GM19397 (cell line): ENCODE data around the gene GPR82.
"Not testable (repeated sequence)": the region's sequence is repeated elsewhere in the genome, so short reads cannot be mapped to it uniquely, and the experiment has no call there.

Experiments used
- ATAC-seq: cut with Tn5 transposase; IDR thresholded peaks from one replicate; pipeline ENCODE4 v1.9.1; 2021; ENCODE audit warnings: mild to moderate bottlenecking, moderate library complexity; ENCODE audit not compliant: unreplicated experiment

The GPR82 gene, protein sequence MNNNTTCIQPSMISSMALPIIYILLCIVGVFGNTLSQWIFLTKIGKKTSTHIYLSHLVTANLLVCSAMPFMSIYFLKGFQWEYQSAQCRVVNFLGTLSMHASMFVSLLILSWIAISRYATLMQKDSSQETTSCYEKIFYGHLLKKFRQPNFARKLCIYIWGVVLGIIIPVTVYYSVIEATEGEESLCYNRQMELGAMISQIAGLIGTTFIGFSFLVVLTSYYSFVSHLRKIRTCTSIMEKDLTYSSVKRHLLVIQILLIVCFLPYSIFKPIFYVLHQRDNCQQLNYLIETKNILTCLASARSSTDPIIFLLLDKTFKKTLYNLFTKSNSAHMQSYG

DNA sequence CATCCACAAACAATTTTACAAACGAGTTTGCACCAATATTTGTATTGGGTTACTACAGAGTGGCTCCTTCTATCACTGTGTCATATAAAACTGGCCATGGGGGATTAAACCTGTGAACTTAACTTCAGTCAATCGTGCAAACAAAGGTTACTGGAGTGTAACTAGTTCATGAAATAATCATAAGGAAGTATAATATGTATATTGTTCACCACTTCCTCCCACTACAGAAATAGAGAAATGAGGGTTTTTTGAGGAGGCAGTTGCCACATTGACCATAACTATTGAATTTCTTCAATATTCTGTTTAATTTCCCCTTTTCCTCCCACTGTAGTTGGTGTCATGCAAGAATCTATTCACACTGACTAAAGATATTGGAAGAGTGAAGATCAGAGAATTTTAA lies at the start of gene GPR82:
GPR82 (plus strand) TSS at position 356 of the 400 bp plus-strand sequence. CDS start 2,846 bp downstream, outside the sequence.
- no peak for ATAC-seq

DNA sequence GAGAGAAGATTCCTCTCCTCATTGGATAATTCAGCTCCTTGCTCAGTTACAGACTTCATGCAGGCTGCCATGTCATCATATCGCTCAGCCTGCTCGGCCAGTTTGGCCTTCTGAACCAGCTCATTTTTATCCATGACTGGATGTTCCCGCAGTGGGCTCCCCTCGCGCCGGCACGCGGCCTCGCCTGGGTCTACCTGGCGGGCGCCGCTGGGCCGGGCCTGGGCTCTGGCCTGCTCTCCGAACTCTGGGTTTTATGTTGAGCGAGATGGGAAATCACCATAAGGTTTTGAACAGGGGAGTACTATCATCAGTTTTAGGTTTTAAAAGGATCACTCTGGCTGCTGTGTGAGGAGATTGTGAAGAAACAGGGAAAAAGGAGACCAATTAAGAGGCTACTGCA lies 47.6 kb upstream of the GPR82 start:
- ATAC-seq, result not testable (repeated sequence)

DNA sequence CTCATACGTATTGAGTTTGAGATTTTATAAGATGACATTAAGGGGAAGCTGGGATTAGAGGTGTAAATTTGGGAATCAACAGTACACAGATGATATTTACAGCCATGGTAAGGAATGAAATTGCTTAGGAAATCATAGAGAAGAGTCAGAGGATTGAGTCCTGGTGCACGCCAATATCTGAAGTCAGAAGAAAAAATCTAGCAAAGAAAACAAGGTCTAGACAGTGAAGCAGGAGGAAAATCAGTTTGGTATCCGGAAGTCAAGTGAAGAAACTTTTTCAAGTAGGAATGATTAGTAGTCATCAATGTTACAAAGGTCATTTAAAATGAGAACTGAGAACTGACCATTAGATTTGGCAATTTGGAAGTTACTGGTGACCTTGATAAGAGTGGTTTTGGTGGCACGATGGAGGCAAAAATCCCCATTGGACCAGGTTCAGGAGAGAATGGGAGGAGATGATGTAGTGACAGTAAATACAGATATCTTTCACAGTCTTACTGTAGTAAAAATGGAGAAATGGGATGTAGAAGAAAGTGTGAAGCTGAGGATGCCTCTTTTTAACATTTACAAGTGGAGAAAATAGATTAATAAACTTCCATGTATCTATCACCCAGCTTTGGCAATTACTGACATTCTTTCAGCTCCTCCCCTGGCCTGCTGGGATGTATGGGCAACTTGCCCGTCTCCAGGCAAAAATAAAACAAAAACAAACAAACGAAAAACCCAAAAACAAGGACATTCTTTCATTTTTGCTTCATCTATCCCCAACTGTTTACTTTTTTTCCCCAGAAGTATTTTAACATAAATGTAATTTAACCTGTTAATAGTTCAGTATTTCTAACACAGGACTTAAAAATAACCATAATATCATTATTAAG lies 46.6 kb upstream of the GPR82 start:
- ATAC-seq, result no peak

DNA sequence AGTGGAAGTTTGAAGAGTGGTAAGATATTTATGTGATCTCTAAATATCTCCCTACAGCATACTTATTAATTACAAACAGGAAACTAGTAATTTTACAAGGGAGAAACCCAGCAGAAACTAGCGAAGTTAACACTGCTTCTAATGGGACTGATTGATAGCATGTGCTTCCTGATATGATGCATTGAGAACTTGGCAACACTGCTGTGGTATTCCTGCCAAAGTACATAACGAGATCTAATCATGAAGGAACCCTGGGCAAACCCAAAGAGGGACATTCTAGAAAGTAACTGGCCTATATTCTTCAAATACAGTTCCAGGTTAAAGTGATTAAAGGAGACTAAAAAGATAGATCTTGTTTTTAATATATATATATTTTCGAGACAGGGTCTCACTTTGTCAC lies 39.8 kb upstream of the GPR82 start:
- no peak for ATAC-seq

DNA sequence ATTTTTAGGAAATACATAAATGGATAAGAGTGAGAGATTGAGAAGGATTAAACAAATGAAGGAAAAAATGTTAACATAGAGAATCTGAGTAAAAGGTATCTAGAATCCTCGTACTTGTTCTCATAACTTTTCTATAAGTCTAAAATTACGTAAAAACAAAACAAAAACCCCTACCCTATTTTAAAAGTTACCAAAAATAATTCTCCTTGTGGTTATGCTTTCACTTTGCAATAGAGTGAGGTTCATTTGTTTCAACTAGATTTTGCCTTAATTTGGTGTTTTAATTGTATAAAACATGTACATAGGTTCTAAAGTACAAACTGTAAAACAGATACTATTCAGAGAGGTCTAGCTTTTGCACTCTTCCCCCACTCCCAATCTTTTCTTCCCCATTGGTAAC lies 39.0 kb upstream of the GPR82 start:
- ATAC-seq, result no peak

DNA sequence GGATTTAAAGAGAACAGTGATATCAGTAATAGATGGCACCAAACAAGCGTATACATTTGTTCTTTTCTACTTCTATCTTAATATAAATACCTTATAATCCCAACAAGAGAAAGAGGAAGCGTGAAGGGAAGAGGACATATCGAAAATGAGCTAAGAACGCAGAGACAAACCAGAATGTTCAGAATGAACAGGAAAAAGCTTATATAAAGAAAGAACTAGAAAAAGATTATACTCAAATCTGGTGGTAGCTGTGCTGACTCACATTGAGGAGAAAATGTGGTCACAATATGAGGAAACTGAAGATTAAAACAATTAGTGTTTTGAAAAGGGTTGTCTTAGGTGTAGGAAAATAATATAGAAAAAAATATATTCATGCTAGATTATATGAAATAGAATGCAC lies 37.2 kb upstream of the GPR82 start:
- ATAC-seq, result no peak

DNA sequence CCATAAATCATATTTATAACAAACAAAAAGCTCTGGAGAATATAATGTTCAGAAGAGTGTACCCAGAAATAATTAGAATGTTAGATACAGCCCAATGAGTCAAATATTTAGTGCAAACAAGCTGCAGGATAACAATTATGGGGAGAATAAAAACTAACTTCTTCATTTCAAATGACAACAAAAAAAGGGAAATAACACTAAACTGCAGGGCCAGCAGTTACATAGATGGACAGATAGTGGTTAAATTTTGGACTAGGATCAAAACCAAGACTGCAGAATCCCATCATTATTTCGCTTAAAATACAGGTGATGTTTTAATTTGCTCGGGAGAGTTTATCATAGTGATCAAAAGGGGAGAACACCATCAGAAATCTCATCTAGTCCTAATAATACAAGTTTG lies 35.8 kb upstream of the GPR82 start:
- no peak for ATAC-seq

DNA sequence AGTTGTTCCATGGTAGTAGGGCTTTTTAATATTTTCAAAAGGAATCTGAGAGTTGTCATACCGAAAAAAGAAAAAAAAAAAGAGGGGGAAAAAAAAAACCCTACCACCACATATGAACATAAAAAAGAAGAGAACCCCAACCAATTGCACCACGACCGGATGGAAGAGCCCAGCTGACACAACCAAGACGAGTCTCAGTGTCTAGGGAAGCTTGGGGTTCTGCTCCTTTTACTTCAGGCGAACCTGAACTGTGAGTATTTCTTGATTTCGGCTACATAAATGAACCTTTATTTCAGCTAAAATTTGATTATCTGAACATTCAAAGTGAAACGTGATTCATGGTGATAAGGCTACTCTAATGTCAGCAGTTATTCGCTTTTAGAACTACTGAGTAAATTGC lies 35.1 kb upstream of the GPR82 start, which contains the start of gene GPR34:
GPR34 (plus strand) TSS at position 139 of the 400 bp plus-strand sequence. CDS start 6,661 bp downstream, outside the sequence.
- ATAC-seq, result no peak

DNA sequence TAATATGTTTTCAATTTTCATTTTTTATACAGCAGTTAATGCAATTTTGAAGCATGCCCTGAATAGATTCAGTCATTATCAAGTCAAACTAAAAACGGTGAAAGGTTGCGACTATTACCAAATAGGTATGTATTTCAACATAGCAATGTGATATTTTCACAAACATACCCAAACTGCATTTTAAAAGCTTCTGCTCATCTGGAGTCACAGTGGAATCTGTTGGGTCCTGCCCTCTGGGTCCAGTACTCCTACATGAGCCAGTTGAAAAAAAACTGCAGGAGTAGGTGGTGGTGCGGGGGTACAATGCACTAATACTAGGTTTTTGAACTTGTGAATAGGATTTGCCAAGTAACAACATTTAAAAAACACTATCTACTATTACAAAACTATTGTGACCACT lies 34.3 kb upstream of the GPR82 start:
- ATAC-seq, result no peak

DNA sequence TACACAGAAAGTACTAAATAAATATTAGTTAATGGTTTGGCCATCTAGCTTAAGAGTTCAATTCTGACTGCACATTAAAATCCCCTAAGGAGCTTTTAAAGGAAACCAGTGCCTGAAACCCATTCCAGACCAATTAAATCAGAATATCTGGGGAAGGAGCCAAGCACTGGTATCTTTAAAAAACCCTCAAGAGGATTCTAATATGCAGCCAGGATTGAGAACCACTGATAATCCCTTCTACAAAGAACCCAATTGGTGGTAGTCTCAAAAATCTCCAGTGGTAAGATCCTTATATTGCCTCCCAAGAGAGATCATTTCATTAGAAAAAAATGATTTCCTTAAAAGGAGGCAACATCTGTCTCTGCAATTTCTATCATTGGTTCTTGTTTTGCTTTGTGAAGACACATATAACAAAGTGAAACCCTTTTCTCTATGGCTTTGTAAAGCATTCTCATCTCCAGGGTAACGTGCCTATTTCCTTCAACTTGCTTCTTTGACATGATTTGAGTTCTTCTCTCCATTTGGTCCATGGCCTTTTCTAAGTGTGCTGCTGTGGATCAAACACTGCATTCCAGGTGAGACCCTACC lies 31.7 kb upstream of the GPR82 start:
- no peak for ATAC-seq

DNA sequence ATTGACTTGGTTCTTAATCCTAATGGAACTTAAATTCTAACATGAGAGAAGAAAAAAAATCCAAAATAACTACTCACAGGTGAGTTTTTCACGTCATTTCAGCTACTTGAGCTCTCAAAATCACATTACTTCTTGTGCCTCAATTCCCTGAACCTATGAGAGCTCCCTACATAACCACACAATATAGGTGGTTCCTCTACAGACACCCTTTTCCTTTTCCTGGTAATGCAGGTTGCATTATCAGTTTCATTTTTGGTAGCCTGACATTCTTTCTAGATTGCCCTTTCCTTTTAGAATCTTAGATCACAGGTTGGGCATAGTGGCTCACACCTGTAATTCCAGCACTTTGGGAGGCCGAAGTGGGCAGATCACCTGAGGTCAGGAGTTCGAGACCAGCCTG lies 31.0 kb upstream of the GPR82 start:
- ATAC-seq, result no peak

DNA sequence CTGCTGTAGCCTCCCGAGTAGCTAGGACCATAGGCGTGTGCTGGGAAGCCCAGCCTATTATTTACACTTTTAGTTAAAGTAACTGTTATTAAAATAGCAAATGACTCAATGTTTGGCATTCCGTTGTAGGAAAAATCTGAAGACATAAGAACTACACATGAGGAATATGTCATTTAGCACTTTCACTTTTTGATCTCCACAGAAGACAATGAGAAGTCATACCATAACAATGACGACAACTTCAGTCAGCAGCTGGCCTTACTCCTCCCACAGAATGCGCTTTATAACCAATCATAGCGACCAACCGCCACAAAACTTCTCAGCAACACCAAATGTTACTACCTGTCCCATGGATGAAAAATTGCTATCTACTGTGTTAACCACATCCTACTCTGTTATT lies 28.6 kb upstream of the GPR82 start:
- no peak for ATAC-seq

DNA sequence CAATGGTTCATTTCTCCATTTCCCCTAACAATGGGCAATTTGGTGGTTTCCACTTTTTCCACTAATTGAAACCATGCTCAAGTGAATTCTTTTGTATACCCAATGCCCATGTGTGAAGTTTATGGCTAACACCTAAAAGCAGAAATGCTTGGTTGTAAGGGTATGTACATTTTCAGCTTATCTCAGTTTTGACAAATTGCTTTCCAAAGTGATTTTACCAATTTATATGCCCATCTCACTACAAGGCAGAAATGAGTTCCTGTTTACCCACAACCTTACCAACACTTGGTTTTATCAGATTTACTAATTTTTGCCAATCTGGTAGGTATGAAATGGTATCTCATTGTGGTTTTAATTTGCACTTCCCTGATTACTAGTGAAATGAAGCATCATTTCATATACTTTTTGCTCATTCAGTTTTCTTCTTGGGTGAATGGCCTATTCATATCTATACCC lies 20.4 kb upstream of the GPR82 start:
- no peak for ATAC-seq

DNA sequence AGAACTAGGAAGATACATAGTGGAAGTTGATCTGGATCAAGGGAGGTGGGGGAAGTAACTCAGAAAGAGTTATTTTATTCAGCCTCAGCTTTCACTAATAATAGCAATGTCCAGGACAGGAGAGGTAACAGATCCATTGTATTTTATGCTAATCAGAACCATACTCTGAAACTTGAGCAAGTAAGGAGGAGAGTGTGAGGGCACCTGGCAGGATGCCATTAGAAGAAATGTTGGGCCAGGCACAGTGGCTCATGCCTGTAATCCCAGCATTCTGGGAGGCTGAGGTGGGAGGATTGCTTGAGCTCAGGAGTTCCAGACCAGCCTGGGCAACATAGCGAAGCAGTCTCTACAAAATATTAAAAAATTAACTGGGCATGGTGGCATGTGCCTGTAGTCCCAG lies 18.9 kb upstream of the GPR82 start:
- ATAC-seq, result no peak

DNA sequence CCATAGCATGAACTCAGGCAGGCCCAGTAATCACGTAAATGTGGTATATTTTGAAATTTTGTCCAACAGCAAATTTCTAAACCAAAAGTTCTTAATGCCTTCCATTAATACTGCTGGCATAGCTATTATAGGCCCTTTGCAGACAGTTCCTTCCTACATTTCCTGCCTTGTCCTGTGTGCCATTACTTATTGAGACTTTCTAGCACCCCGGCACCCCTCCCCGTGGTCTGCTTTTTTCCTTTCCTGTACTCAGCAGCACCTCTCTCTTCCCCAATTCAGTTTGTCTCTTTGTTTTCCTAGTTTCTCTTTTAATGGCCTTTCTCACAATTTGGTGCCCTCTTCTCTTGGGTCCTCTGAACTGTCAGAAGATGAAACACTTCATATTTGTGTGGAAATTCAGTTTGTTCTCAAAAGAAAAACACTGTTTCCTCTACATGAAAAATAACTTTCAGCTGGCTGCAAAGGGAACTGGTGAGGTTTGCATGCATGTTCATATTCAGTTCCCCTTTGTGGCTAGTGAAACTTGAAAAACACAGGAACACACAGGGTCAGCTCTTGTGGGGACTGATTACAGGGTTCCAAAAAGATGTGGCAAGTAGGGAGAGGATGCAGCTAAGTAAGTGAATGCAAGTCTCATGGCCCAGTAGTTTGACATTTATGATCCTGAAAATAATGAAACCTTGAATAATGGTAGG lies 18.2 kb upstream of the GPR82 start:
- peak; percentile 77 for ATAC-seq

DNA sequence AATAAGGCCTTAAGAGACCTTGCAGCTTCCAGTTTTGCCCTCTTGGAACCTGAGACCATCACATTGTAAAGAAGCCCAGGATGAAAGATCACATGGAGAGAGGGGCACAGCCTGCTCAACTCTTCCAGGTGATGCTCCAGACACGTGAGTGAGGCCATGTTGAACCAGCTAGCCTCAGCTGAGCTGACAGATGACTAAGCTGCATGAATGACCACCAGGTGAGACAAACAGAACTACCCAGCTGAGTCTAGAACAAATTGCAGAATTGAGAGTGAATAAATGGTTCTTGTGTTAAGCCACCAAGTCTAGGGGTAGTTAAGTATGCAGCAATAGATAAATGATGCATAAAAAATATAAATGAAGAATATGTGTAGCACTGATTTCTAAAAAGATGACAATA lies 16.8 kb upstream of the GPR82 start:
- ATAC-seq, result no peak

DNA sequence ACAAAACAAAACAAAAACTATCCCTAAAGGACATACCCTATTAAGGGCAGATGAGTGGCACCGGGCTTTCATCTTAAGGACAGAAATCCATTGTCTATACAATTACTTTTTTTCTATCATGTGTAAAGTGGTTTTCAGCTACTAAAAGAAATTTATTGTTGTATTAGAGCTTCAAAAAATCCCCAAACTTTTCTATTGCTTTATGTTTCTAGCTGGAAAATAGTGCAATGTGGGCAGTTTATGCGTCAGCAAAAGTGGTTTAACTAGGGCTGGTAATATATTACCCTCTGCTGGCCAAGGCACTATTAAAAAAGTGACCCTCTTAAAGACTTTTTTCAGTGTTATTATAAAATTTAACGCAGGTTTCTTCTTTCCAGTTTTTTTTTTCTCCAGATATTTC lies 15.5 kb upstream of the GPR82 start:
- ATAC-seq, result no peak

DNA sequence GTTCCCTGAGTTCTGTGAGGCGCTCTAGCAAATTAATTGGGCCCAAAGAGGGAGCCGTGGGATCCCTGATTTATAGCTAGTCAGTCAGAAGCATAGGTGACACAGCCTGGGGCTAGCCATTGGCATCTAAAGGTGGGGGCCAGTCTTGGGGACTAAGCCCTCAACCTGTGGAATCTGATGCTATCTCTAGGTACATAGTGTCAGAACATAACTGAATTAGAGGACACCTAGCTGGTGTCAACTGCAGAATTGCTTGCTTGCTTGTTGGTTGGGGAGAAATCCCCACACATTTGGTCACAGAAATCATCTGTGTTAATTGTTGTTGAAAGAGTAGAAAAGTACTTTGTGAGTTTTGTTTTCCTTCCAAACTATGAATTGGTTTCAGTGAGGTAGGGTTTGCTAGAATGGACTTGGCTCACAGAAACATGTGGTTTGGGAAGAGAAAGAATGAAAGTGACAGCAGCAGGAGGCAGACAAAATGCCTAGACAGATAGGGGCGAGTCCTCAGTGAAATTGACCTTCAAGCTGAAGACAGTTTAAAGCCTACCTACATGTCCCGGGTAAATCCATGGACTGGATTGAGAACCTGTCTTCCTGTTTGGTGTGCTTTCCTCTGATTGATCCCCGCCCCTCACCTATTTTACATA lies 12.8 kb upstream of the GPR82 start:
- no peak for ATAC-seq

DNA sequence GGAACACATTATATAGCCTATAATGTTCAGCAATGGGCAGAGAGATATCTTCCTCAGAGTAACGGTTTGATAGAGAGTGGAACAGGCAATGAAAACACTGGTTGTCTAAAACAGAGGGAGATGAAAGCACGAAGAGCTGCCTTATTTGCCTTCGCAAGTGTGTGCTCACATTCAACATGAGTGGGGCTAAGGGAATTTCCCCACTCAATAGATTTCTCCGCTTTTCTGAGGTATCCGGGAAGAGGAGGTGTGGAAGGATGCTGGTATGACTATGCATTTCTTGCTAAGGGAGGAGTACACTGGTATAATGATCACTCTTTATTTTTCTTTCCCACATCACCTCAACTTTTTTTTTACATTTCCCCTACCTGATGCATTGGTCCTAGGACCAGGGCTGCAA lies 7.8 kb upstream of the GPR82 start:
- no peak for ATAC-seq

DNA sequence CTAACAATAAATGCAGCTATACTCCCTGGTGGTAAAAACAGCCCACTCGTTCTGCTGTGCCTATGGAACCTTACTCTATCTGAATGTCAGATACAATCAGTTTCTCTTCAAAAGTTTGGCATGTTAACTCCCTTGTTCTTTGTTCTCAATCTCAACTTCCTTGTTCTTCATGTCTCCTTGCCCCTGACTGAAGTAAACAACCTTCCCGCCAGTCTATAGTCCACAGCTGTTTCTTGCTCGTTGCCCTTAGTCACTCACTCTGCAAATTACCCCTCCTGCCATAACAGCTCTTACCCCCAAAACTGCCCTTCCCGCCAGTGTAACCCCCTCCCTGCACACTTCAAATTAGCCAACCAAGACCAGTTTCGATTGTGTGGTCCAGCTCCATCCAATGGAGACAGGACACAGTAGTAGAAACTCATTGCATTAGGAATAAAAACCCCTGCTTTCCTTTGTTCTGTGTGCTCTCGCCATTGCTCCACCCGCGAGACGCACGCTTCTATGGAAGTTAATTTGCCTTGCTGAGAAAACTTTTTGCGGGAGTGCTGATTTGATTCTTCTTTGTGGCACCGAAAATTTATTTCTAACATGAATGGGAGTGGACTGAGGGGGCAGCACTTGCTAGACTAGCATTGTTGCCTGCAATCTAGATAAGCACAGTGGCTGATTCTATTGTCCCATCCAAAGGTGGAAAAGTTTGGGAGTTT lies 7.1 kb upstream of the GPR82 start:
- ATAC-seq, result no peak
